Measurements from ENCODE around the gene GTF2F2. TPM values are rescaled to one million over a fixed set of nuclear protein-coding genes. Genes with fewer than 3 reads are reported as not detected.

Gene GTF2F2
- total and polyA plus RNA-seq, 2 experiments from 2014 or later = 15.5 to 21.3 TPM

- H3K4me3 ChIP-seq = no peak overlapping the region
- H3K4me1 ChIP-seq (ENCODE audit: low read depth) = no peaks in the 10 kb centered on the region
- H3K27ac ChIP-seq = no peak overlapping the region
- no peak for TF ChIP-seq CTCF (IDR thresholded peaks at IDR 0.05; ENCODE audit: low read depth, low read length)
- peak in 1 of 2 donors; percentile 57 for DNase-seq (ENCODE audit: low read depth in 1 of 2, low spot score in 1 of 2)
- no peaks in the 10 kb centered on the region for H3K9me3 ChIP-seq (ENCODE audit: low read depth)
- peaks cover 5% of the 10 kb centered on the region for H3K36me3 ChIP-seq
- no peaks in the 10 kb centered on the region for H3K27me3 ChIP-seq
Observed at GRCh38 chr13:45209229-45209628, 88.9 kb downstream of the GTF2F2 start.

GRCh38 chr13:45215392-45216077 is 95.2 kb downstream of the GTF2F2 start:
- no peaks in the 10 kb centered on the region for H3K27me3 ChIP-seq
- no peak overlapping the region for H3K27ac ChIP-seq
- H3K4me3 ChIP-seq = no peak overlapping the region
- DNase-seq (ENCODE audit: low read depth in 1 of 2, low spot score in 1 of 2) = no peak
- no peaks in the 10 kb centered on the region for H3K9me3 ChIP-seq (ENCODE audit: low read depth)
- H3K4me1 ChIP-seq (ENCODE audit: low read depth) = no peaks in the 10 kb centered on the region
- TF ChIP-seq CTCF (IDR thresholded peaks at IDR 0.05; ENCODE audit: low read depth, low read length) = no peak
- H3K36me3 ChIP-seq = no peaks in the 10 kb centered on the region

GRCh38 chr13:45216193-45216592 is 95.9 kb downstream of the GTF2F2 start:
- H3K4me1 ChIP-seq (ENCODE audit: low read depth) = no peaks in the 10 kb centered on the region
- H3K4me3 ChIP-seq = no peak overlapping the region
- H3K27ac ChIP-seq = no peak overlapping the region
- no peak for TF ChIP-seq CTCF (IDR thresholded peaks at IDR 0.05; ENCODE audit: low read depth, low read length)
- no peak for DNase-seq (ENCODE audit: low read depth in 1 of 2, low spot score in 1 of 2)
- H3K36me3 ChIP-seq = no peaks in the 10 kb centered on the region
- no peaks in the 10 kb centered on the region for H3K9me3 ChIP-seq (ENCODE audit: low read depth)
- no peaks in the 10 kb centered on the region for H3K27me3 ChIP-seq

GRCh38 chr13:45218689-45219088 is 98.4 kb downstream of the GTF2F2 start:
- Histone ChIP-seq H3K27me3 (no peaks in the 10 kb centered on the region), H3K4me1 (ENCODE audit: low read depth) (no peaks in the 10 kb centered on the region), H3K9me3 (ENCODE audit: low read depth) (no peaks in the 10 kb centered on the region), H3K4me3 (no peak overlapping the region), H3K36me3 (no peaks in the 10 kb centered on the region), H3K27ac (no peak overlapping the region)
- TF ChIP-seq CTCF (IDR thresholded peaks at IDR 0.05; ENCODE audit: low read depth, low read length) = no peak
- no peak for DNase-seq (ENCODE audit: low read depth in 1 of 2, low spot score in 1 of 2)

GRCh38 chr13:45219123-45219891 is 99.0 kb downstream of the GTF2F2 start:
- DNase-seq (ENCODE audit: low read depth in 1 of 2, low spot score in 1 of 2) = no peak
- H3K4me3 ChIP-seq = no peak overlapping the region
- no peak overlapping the region for H3K27ac ChIP-seq
- H3K4me1 ChIP-seq (ENCODE audit: low read depth) = no peaks in the 10 kb centered on the region
- TF ChIP-seq CTCF (IDR thresholded peaks at IDR 0.05; ENCODE audit: low read depth, low read length) = no peak
- H3K27me3 ChIP-seq = no peaks in the 10 kb centered on the region
- no peaks in the 10 kb centered on the region for H3K36me3 ChIP-seq
- no peaks in the 10 kb centered on the region for H3K9me3 ChIP-seq (ENCODE audit: low read depth)
